K562 (cell line): Measurements from ENCODE around the gene LMO2. TPM values are rescaled to one million over a fixed set of nuclear protein-coding genes. Genes with fewer than 3 reads are reported as not detected.

Experiments
- CUX1 ChIP-seq: fragments of 200-800 bp; sonication (Bioruptor generic); IDR thresholded peaks from 2 replicates; pipeline ENCODE4 v1.6.1; 2016; ENCODE audit warnings: missing genetic modification characterization, missing compliant biosample characterization
- MTA2 ChIP-seq: fragments of 450-650 bp; IDR thresholded peaks from 2 replicates; pipeline ENCODE4 v1.6.1; 2016; ENCODE audit warnings: low read depth
- ZNF551 ChIP-seq: fragments of 250-450 bp; sonication (Bioruptor Pico); IDR thresholded peaks from 2 replicates; pipeline ENCODE4 v1.5.0; 2021; ENCODE audit warnings: mild to moderate bottlenecking, moderate library complexity
- polyA plus RNA-seq, 8 experiments: library from polyadenylated mRNA; depleted of rRNA in 4 of 8; stranded (reverse) in 5 of 8; unstranded in 3 of 8; fragments of >200 nt; fragmentation: Nextera tagmentation in 2 of 8; fragmentation: Illumina TruSeq in 1 of 8; extraction: Ambion mirVana in 2 of 8; extraction: Trizol in 1 of 8; gene quantifications; 2 replicates each; pipeline versions ENCODE4 v1.2.1 to v1.2.3, GENCODE V29; 2011 to 2014; ENCODE audit warnings: inconsistent platforms in 1 of 8, missing spikeins in 1 of 8
- total RNA-seq, 7 experiments: library from RNA; depleted of rRNA in 6 of 7; stranded (reverse); fragments of >200 nt in 6 of 7; fragmentation: Illumina TruSeq in 2 of 7; extraction: Trizol in 2 of 7; gene quantifications; 2 replicates each; pipeline versions ENCODE4 v1.2.1 to v1.2.3, GENCODE V29; 2011 to 2021; ENCODE audit warnings: low replicate concordance in 1 of 7
- TF ChIP-seq, protein P1 (sequence below): sonication (generic); formaldehyde crosslinking; IDR thresholded peaks from 2 replicates; pipeline ENCODE4 v1.8.0; 2022; ENCODE audit warnings: mild to moderate bottlenecking, low read depth, missing genetic modification reagents

LMO2 gene
- total and polyA plus RNA-seq, 9 of the 15 experiments (the other 6 are each of a cell fraction or from before 2014, with no cell fraction given), result 6.9 to 126 (median 91.5) TPM

DNA sequence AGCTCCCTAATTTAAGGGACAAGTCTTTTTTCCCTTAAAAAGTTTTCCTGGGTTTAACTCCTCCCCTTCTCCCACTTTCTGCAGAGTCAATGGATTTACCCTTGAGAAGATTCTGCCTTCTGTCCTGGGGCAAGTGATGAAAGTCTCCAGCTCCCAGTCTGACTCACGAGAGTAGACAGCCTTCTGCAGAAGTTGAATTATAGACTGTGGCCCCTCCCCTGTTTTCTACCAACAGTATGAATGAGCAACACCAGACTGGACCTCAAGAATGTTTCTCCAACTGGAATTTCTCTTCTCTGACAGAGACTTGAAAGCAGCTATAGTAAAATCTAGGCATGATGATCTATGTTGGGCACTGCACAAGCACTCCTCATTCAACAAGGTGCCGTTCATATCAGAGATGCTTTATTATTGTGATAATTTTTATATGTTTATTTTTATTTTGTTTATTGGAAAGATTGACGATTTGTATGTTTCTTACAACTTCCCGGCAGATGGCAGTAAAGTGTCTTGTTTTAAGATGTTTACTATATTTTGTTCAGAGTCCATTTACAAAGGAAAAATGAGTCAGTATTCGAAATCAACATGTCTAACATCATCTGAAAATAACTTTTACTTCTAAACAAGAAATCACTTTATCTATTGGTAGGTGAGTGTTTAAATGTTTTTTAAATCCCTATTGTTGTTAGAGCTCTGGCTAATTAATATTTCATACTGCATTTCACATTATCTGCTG is 56.6 kb downstream of the LMO2 start (continued):
- TF ChIP-seq, protein P1, sequence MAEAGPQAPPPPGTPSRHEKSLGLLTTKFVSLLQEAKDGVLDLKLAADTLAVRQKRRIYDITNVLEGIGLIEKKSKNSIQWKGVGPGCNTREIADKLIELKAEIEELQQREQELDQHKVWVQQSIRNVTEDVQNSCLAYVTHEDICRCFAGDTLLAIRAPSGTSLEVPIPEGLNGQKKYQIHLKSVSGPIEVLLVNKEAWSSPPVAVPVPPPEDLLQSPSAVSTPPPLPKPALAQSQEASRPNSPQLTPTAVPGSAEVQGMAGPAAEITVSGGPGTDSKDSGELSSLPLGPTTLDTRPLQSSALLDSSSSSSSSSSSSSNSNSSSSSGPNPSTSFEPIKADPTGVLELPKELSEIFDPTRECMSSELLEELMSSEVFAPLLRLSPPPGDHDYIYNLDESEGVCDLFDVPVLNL (CRISPR knock-in tag), result no peak
- no peak for TF ChIP-seq MTA2
- TF ChIP-seq CUX1 (CRISPR knock-in tag), result no peak
- no peak for TF ChIP-seq ZNF551 (CRISPR knock-in tag)
